HG02642 (cell line): ENCODE measurements around the gene ABCG8.
A peak's percentile ranks its signal among the peaks of the same experiment; 100 is the strongest.

ENCODE experiments used
- ATAC-seq: cut with Tn5 transposase; IDR thresholded peaks from one replicate; pipeline ENCODE4 v1.9.1; 2021; ENCODE audit warnings: mild to moderate bottlenecking; ENCODE audit not compliant: unreplicated experiment, poor library complexity

The ABCG8 gene

DNA sequence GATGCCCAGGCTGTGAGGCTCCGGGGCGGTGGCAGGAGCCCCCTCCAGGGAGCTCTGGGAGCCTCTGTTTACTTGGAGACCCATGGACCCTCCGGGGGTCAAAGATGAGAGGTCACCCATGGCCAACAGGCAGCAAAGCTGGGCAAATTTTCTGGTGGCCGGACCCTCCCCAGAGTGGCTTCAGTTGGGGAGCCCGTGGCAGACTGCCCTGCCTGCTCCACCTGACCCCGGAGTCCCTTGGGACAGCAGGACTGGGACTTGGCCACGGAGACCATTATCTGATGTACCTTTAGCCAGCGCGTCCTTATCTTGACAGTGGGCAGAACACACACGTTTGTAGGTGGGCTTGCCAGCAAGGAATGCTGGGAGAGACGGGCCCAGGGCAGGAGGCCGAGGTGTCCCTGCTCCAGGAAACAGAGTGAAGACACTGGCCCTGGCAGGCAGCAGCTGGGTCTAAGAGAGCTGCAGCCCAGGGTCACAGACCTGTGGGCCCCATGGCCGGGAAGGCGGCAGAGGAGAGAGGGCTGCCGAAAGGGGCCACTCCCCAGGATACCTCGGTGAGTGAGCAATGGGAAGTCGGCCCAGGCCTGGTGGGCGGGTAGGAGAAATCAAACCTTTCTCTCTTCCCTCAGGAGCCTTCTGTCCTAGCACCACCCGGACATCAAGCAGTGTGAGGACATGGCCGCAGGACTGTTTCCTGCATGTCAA is at the start of gene ABCG8, which contains the start of gene ABCG5:
Gene ABCG8 (plus strand): TSS at position 412 of the 708 bp plus-strand sequence. CDS start 83 bp downstream, at position 495.
Gene ABCG5 (minus strand): TSS at position 280 of the 708 bp plus-strand sequence. CDS start 160 bp downstream, at position 120.
- no peak for ATAC-seq

DNA sequence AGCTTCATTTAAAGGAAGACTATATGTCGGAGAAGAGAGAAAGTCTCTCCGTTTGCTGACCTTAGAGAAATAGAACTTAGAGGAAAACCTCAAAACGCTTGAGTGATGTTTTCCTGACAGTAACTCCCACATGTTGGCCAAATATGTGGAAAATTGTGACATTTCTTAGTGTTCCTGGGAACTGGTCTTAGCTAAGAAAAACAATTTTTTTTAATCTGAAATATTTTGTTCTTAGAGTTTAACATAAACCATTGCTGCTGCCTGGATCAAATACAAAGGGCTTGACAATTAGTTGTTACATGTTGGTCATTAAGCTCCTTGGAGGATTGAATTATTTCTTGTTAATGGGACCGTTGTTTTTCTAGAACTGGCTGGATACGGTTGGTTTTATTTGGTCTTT is 48.6 kb upstream of the ABCG8 start:
- no peak for ATAC-seq

DNA sequence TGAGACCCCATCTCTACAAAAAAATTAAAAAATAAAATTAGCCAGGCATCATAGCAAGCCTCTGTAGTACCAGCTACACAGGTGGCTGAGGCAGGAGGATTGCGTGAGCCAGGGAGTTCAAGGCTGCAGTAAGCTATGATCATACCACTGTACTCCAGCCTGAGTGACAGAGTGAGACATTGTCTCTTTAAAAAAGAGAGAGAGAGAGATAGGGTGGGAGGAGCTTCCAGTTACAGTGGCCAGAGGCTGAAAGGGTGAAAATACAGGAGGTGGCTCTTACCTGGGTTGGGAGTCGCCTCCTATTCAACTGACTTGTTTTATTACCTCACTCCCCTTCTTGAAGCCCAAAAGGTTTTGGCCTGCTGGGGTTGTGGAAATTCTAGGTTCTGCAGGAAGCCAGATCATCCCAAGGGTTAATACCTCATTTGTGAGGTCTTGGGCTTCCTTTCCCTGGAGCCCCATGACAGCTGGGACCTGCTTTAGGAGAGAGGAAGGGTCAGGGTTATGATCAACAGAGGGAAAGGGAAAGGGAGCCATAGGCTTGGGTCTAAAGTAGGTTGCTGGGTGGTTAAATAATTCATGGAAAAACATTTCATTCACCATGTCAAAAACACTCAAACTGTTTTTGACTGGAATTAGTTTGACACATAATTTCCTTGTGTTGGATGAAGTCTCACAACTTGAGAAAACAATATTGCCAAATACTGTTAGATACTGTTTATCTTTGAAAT is 47.6 kb upstream of the ABCG8 start:
- no peak for ATAC-seq

DNA sequence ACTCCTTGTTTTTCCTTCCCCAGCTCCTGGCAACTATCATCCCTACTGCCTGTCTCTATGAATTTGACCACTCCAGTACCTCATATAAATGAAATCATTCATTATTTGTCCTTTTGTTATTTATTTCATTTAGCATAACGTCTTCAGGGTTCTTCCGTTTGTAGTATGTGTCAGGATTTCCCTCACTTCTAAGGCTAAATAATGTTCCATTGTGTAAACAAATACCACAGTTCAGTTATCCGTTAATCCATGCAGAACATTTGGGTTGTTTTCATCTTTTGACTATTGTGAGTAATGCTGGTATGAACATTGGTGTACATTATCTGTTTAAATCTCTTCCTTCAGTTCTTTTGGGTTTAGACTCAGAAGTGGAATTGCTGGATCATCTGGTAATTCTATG is 46.1 kb upstream of the ABCG8 start:
- ATAC-seq: peak; percentile 56

DNA sequence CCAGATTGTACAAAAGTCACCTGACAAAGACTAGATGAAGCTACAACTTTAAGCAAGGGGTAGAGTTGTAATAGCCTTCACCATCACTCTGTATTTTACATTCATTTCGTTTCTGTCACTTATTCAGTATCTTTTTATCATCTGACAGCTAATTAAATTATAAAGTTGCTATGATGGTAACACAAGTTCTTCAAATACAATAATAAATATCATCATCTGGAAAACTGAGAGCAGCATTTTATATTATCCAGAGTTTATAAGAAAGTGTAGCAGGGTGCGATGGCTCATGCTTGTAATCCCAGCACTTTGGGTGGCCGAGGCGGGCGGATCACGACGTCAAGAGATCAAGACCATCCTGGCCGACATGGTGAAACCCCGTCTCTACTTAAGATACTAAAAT is 43.8 kb upstream of the ABCG8 start:
- no peak for ATAC-seq

DNA sequence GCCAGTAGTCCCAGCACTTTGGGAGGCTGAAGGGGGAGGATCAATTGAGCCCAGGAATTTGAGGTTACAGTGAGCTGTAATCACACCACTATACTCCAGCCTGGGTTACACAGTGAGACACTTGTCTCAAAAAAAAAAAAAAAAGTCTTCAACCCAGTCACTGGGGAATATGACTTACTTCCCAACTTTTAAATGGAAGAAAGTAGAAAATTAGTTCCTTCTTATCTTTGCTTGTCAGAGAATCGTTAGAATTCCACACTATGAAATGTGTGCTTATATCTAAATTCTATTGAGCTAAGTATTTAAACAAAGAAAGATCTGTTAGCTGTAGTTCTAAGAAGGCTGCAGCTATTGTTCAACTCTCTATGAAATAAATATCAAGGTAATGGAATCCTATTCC is 42.6 kb upstream of the ABCG8 start:
- no peak for ATAC-seq

DNA sequence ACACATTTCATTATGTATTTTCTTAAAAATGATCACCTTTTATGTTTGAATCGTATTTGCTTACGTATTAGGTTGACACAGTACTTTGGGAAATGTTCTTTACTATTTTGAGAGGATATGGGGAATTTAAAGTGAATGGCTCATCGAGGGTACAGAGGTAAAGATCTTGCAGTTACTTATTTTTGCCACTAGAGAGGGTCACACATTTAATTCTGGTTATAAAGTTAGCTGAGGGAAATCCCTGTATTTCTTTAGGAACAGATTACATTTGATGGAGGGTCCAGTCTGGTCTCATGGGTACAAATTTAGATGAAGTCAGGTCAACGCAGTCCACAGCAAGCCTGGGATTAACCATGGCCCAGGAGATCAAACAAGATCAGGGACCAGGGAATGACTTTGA is 40.5 kb upstream of the ABCG8 start:
- no peak for ATAC-seq

DNA sequence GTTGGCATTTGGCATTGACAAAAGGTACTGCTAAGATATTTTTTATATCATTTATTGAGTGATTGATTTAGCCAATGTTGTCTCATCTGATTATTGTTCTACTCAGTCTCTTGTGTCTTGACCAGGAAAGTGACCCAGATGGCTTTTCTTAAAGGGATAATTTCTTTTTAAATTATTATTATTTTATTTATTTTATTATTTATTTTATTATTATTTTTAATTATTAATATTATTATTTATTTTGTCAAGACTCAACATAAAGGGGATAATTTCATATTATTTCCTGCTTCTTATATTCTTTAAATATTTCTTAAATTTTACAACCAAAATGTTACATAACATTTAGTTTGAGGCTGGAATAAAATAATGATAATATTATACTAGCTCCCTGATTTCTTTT is 37.9 kb upstream of the ABCG8 start:
- no peak for ATAC-seq

DNA sequence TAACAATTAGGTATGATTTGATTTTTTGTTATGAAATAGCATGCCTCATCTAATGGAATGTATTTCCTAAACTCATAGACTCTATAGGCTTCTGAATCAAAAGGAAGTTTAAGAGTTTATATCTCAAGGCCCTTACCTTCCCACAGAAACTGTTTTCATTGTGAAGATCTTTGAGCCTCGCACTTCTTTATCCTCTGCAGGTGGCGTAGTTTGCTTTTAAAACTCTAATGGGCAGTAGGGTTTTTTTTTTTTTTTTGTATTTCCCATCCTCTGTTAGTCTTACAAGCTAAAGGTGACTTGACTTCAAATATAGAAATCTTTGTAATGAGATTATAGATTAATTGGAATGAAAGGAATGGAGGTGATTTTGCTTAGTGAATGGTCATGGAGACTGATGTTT is 36.6 kb upstream of the ABCG8 start:
- no peak for ATAC-seq

DNA sequence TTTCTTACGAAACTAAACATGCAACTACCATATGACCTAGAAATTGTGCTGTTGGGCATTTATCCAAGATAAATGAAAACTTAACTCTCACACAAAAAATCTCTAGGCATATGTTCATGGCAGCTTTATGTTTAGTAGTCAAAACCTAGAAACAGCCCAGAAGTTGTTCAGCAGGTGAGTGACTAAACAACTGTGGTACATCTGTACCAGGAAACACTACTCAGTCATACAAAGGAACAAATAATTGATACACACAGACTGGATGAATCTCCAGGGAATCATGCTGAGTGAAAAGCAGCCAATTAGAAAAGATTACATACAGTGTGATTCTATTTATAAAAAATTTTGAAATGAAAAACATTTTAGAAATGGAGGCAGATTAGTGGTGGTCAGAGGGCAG is 35.7 kb upstream of the ABCG8 start:
- ATAC-seq: no peak

DNA sequence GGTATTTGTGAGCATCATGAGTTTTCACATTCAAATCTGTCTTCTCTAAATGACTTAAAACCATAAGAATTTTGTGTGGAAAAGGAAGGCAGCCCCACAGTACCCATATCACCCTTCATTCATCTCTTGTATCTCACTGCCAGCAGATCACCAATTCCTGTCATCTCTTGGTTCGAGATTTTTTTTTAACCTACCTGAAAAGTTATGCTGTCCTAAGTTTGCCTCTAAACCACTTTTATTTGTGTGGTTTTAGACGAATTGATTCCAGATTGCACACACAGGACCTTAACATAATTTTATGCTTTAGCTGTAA is 32.1 kb upstream of the ABCG8 start:
- ATAC-seq: no peak

DNA sequence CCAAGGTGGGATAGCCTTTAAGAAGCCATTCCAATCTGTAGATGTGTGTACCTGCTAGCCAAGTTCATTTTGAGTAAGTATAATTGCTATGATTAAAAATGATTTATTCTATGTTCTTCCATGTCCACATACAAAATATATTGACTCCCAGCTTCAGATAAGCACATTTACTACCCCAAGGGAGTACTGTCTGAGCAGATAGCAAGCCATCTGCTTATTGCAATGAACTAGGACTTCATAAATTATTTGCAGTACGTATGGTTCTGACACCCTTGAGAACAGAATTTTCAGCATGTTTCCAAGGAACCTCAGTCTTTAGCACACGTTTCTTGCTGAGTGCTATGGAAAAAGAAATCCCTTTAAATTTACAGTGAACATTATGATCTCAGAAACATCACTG is 28.3 kb upstream of the ABCG8 start:
- ATAC-seq: no peak

DNA sequence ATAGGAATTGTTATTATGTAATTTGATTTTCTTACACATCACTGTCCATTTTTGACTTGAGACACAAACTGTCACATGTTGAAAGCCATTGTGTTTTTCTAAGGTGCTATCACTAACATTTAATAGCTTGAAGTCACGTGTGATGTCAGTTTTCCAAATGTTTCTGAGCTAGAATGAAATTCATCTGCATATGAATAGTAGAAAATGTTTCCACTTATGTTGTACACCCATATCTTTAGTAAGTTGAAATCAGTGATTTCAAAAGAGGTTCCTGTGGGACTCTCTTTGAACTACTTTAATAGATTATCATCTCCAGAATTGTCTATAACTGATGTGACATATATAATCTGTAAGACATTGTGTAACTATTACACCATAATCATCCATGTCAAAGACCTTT is 27.9 kb upstream of the ABCG8 start:
- ATAC-seq: no peak

DNA sequence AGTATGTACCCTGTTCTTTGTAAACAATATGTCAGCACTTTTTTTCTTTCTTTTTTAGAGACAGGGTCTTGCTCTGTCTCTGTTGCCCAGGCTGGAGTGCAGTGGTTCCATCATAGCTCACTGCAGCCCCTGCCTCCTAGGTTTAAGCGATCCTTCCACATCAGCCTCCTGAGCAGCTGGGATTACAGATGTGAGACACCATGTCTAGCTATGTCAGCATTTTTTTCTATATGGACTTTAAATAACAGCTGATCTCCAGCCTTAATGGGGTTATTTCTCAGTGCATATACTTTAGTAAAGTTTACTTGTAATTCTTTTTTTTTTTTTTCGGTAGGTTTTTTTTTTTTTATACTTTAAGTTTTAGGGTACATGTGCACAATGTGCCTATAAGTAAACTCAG is 26.8 kb upstream of the ABCG8 start:
- no peak for ATAC-seq

DNA sequence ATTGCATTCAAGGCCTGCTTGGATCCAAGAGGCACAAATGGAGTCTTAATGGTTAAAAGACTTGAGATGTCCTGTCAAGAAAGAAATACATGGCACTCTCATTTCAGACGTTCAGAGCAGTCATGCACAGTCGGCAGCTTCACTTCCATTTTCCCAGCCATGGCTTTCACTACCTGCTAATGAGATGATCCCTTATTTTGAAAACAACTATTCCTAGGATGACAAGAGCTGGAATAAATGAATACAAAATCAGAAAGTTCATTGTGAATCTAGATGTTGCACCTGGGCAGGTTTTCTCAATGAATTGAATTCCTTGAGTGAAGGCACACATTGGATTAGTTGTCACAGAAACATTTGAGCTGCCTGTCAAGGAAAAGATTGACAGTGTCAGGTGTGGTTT is 25.8 kb upstream of the ABCG8 start:
- ATAC-seq: no peak

DNA sequence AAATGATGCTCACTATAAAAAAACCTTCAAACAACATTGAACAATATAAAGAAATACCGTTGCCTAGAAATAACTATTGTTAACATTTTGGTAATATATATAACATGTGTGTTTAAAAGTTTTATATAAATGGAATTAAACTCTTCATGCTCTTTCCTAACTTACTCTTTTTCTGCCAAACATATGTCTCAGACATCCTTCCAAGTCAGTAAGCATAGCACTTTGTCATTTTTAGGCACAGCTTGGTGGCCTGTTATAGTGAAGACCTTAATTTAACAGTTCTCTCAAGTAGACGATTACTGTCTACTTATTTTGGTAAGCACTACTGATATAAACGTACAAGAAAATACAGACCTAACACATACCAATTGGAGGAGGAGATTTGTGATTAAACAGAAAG is 24.1 kb upstream of the ABCG8 start:
- ATAC-seq: no peak

DNA sequence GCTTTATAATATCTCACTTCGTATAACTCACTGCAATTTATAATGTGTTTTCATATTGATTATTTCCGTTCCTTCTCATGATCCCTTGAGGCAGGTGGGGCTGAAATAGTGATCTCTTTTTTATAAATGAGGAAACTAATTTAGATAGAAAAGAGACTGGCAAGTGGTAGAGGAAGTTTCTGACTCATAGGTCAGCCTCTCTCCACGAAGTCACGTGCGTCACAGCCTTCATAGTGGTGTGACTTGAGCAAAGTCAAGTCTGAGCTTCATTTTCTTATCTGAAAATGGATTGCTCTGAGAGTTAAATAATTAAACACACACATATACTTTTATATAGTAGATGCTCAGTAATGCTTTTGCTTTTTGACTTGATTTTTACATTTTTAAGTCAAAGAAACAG is 20.0 kb upstream of the ABCG8 start:
- ATAC-seq: no peak

DNA sequence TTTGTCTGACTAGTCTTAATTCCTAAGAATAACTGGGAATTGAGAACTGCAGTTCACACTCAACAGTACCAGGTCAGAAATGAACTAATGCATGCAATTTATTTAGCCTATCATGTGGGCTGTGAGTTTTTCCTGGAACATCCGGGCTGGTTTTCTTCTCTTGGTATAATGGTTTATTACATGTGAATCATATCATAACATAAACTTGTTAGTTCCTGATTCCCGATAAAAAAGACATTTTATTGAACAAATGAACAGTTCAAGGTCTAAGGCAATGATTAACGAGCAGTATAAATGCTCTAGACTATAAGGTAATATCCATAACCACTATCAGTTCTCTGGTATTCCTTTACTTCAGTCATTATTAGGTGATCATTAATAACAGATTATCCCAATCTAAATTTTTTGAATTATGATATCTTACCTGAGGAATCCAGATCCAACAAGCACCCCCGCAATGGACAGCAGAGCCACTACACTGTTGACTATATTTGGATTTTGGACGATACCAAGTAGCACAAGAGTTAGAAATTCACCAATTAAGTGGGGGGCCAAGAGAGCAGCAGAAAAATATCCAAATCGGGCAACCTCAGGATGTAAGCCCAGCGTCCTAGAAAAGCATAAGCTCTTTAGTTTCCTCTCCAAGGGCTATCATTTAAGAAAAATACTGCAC is 19.1 kb upstream of the ABCG8 start:
- ATAC-seq: no peak

DNA sequence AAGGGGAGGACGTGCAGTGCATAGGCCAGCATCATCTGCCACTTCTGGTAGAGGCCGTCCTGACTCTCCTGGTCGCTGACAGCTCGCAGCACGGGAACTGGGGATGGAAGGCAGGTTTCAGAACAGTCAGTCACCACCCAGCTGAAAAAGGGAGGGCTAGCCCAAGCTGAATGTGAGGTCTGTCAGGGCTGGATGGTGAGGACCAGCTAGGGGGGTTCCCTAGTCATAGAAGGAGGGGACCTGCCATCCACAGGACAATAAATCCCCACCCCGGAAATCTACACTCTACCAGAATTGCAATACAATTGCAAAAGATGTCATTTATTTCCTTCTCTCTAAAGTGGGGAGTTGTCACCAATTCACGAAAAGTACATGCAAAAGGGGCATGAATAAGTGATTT is 15.9 kb upstream of the ABCG8 start:
- ATAC-seq: no peak

DNA sequence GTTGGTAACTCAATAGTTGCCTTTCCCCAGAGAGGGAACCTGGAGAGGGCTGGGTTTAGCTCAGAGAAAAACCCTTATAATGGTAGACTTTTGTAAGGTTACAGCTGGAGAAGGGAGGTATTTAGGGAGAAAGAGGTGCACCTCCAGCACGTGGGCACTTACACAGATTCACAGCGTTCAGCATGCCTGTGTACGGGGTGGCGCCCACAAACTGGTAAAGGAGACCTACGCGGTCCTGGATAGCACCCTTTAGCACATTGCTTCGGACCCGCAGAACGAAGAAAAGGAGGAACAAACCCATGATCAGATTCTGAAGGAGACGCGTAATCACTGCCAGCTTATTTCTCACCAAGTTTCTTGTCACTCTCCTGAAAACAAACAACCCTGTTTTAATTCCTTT is 15.0 kb upstream of the ABCG8 start:
- ATAC-seq: no peak

DNA sequence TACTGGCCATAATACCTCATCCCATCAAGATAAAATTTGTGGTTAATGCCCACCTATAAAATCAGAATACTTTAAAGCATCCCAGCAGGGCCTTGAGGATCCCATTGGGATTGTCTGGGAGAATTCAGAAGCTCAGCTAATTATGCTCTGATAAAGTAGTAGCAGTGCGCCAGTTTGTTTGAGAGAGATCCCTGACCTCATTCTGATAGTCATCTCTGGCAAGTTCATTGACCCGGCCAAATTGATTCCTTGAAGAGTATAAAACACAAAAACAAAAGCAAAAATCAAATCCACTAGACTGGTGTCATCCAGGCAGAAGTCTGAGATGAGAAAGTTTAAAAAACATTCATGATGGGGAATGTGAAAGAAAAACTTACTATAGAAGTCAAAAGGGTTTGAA is 14.3 kb upstream of the ABCG8 start:
- no peak for ATAC-seq
